Measurements from ENCODE around the gene CIC. TPM values are rescaled to one million over a fixed set of nuclear protein-coding genes. Genes with fewer than 3 reads are reported as not detected.
A peak's percentile ranks its signal among the peaks of the same experiment; 100 is the strongest.
"Not testable (repeated sequence)": the region's sequence is repeated elsewhere in the genome, so short reads cannot be mapped to it uniquely, and the experiment has no call there.

CIC gene
- total and polyA plus RNA-seq, 9 of the 15 experiments (the other 6 are each of a cell fraction or from before 2014, with no cell fraction given) = 0.07 to 44.7 (median 8.6) TPM

GRCh38 chr19:42331333-42331732 is 62.3 kb downstream of the CIC start:
- intact Hi-C loops (cut with micrococcal nuclease); BruUV-seq (replicated peaks); DNase-seq (ENCODE audit: extremely low read depth in 1 of 4, low spot score in 3 of 4); H3K4me3 ChIP-seq; H3K27me3 ChIP-seq (ENCODE audit: control insufficient read depth in 2 of 2, insufficient read depth in 2 of 2, low read length in 2 of 2); in situ Hi-C loops (cut with MboI); CTCF ChIA-PET (ENCODE audit: low intra/inter-chr PET ratio); H3K36me3 ChIP-seq (ENCODE audit: control insufficient read depth, insufficient read depth, low read length); H3K4me2 ChIP-seq (ENCODE audit: insufficient read depth, low read length); H3K27ac ChIP-seq (ENCODE audit: extremely low read depth, low read depth, low read length); H2AFZ ChIP-seq (ENCODE audit: low read depth, low read length); H4K20me1 ChIP-seq (replicated peaks; ENCODE audit: control insufficient read depth, insufficient read depth, low read length); H3K9me3 ChIP-seq (replicated peaks; ENCODE audit: control insufficient read depth, insufficient read depth, low read depth, low read length); H3K9me1 ChIP-seq (ENCODE audit: control insufficient read depth, insufficient read depth, low read length); ATAC-seq; POLR2A ChIA-PET; FAIRE-seq: not testable (repeated sequence)
- peaks cover 10% of the 10 kb centered on the region for H3K79me2 ChIP-seq (ENCODE audit: control insufficient read depth, insufficient read depth, low read length)
- H3K9ac ChIP-seq (ENCODE audit: insufficient read depth in 1 of 2, low read depth in 2 of 2, low read length in 2 of 2) = peak overlapping the region in 1 of 2 experiments; percentile 54; a peak in 1 of 4 replicates
- peaks cover 3 to 22% of the 10 kb centered on the region in 2 experiments; a peak in 4 of 5 replicates for H3K4me1 ChIP-seq (replicated peaks in 1 of 2; ENCODE audit: control insufficient read depth in 2 of 2, insufficient read depth in 2 of 2, low read length in 2 of 2)
- 71% methylated on average over 3 of the region's 3 CpGs for WGBS (ENCODE audit: insufficient coverage, low coverage, missing lambda C conversion rate)

GRCh38 chr19:42332059-42332458 is 63.0 kb downstream of the CIC start:
- H3K9ac ChIP-seq (ENCODE audit: insufficient read depth in 1 of 2, low read depth in 2 of 2, low read length in 2 of 2) = no peak overlapping the region; a peak in 1 of 4 replicates
- ChIA-PET POLR2A (no interaction called here), CTCF (ENCODE audit: low intra/inter-chr PET ratio) (no interaction called here)
- no peak overlapping the region for H3K4me2 ChIP-seq (ENCODE audit: insufficient read depth, low read length)
- no peak overlapping the region for H2AFZ ChIP-seq (ENCODE audit: low read depth, low read length)
- in situ Hi-C loops (cut with MboI) (no loop called here), intact Hi-C loops (cut with micrococcal nuclease) (no loop called here)
- FAIRE-seq (no peak), DNase-seq (ENCODE audit: extremely low read depth in 1 of 4, low spot score in 3 of 4) (no peak), ATAC-seq (no peak)
- H3K4me3 ChIP-seq = no peak overlapping the region
- no peaks in the 10 kb centered on the region; the same call in 1 of the 2 replicates for H4K20me1 ChIP-seq (replicated peaks; ENCODE audit: control insufficient read depth, insufficient read depth, low read length)
- H3K9me1 ChIP-seq (ENCODE audit: control insufficient read depth, insufficient read depth, low read length) = peaks cover under 1% of the 10 kb centered on the region
- H3K27ac ChIP-seq (ENCODE audit: extremely low read depth, low read depth, low read length) = no peak overlapping the region
- TF ChIP-seq NBN (IDR thresholded peaks at IDR 0.05; ENCODE audit: low read depth) = no peak
- TF ChIP-seq, protein P1, sequence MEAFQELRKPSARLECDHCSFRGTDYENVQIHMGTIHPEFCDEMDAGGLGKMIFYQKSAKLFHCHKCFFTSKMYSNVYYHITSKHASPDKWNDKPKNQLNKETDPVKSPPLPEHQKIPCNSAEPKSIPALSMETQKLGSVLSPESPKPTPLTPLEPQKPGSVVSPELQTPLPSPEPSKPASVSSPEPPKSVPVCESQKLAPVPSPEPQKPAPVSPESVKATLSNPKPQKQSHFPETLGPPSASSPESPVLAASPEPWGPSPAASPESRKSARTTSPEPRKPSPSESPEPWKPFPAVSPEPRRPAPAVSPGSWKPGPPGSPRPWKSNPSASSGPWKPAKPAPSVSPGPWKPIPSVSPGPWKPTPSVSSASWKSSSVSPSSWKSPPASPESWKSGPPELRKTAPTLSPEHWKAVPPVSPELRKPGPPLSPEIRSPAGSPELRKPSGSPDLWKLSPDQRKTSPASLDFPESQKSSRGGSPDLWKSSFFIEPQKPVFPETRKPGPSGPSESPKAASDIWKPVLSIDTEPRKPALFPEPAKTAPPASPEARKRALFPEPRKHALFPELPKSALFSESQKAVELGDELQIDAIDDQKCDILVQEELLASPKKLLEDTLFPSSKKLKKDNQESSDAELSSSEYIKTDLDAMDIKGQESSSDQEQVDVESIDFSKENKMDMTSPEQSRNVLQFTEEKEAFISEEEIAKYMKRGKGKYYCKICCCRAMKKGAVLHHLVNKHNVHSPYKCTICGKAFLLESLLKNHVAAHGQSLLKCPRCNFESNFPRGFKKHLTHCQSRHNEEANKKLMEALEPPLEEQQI (IDR thresholded peaks at IDR 0.05) = no peak
- no peak for TF ChIP-seq TEAD2 (tag; IDR thresholded peaks at IDR 0.05)
- TF ChIP-seq BRCA1 (IDR thresholded peaks at IDR 0.05) = no peak
- TF ChIP-seq BRCA1 (CRISPR knock-in tag; IDR thresholded peaks at IDR 0.05) = no peak
- TF ChIP-seq SMAD3 (CRISPR knock-in tag; conservative IDR thresholded peaks at IDR 0.05) = no peak
- no peak for TF ChIP-seq CCAR2 (IDR thresholded peaks at IDR 0.05; ENCODE audit: low read depth, low read length)
- no peak for TF ChIP-seq JUND (IDR thresholded peaks at IDR 0.05; ENCODE audit: borderline replicate concordance, low read depth, low read length)
- TF ChIP-seq JUND (tag; IDR thresholded peaks at IDR 0.05; ENCODE audit: borderline replicate concordance, low read depth, low read length) = no peak
- no TSS peak for BruUV-seq (replicated peaks)
- H3K9me3 ChIP-seq (replicated peaks; ENCODE audit: control insufficient read depth, insufficient read depth, low read depth, low read length) = no peaks in the 10 kb centered on the region
- H3K79me2 ChIP-seq (ENCODE audit: control insufficient read depth, insufficient read depth, low read length) = 0 out of 3 replicates have a peak, but pooled peaks cover 4% of the 10 kb centered on the region
- 62% methylated on average over 3 of the region's 6 CpGs for WGBS (ENCODE audit: insufficient coverage, low coverage, missing lambda C conversion rate)
- peaks cover 0 to 17% of the 10 kb centered on the region in 2 experiments; a peak in 3 of 5 replicates for H3K4me1 ChIP-seq (replicated peaks in 1 of 2; ENCODE audit: control insufficient read depth in 2 of 2, insufficient read depth in 2 of 2, low read length in 2 of 2)
- peaks cover 13% of the 10 kb centered on the region; the same call in 2 of the 3 replicates for H3K36me3 ChIP-seq (ENCODE audit: control insufficient read depth, insufficient read depth, low read length)
- H3K27me3 ChIP-seq (ENCODE audit: control insufficient read depth in 2 of 2, insufficient read depth in 2 of 2, low read length in 2 of 2) = no peaks in the 10 kb centered on the region
